ENCODE measurements around the gene ATF6B.
A peak's percentile ranks its signal among the peaks of the same experiment; 100 is the strongest.

The ATF6B gene

GRCh38 chr6:32131439-32131948 is 3.4 kb upstream of the ATF6B start:
- no peak for DNase-seq (ENCODE audit: low spot score)

DNA sequence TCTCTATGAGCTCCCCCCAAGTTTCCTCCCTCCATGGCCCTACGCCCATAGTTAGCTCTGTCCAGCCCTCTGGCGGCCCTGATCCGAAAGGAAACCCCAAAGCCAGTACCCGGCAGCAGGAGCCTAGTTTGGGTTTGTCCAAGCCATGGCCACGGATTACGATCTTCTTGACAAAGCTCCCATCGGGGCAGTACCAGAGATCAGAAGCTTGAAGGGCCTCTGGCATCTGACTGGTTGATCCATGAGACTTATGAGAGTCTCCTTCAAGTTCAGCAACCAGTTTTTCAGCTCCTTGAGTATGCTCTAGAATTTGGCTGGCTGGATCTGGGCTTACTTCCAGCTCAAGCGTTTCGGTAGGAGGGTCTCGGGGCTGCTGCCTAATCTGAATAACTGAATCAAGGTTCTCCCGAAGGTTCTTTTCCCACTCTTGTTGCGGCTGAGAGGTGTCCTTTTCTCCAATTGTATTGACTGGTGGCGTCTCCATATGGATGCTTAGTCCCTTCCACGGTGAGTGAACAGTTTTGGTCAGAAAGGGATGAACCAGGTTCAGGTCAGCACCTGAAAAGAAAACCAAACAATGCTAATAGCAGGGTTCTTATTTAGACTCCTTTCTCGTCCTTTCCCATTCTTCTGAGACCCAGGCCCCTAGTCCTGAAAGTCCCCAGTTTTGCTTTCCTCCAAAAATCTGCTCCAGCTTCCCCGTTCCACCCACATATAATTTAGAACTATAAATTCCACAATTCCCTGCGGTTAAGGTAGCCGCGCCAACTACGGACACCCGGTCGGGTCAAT is 1.4 kb upstream of the ATF6B start:
- no peak for DNase-seq (ENCODE audit: low spot score)

GRCh38 chr6:32128751-32129296 is 778 bp upstream of the ATF6B start:
- DNase-seq (ENCODE audit: low spot score): no peak

DNA sequence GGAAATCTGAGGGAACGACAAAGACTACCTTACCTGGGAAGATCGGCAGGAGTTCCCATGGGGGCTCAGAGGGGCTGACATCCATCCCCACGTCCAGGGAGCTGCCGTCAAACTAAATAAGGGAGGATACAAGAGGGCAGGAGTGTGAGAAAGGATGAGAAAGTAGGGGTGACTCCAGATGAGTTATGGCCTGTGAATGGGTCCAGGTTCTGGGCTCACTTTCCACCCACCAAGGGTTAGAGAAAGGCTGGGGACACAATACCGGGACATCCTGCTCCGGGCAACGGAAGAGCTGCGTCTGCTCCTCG is 683 bp downstream of the ATF6B start:
- no peak for DNase-seq (ENCODE audit: low spot score)

DNA sequence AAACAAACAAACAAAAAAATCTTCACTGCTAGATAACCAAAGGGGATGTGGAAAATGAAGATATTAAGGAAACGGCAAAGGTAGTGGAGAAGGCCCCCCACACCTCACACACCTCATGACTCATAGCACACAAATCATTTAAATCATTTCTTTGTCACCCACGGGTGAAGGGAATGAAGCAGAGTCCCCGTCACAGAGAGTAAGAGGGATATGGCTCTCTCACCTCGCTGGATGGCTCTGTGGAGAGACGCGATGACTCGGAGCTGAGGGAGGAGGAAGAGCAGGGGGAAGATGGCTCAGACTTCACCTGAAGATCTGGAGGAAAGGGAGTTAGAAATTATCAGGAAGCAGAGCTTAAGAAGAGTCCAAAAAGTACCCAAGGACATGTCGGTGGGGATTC is 1.2 kb downstream of the ATF6B start:
- DNase-seq (ENCODE audit: low spot score): no peak

GRCh38 chr6:32123681-32124080 is 4.4 kb downstream of the ATF6B start:
- peak; percentile 56 for DNase-seq (ENCODE audit: low spot score)

DNA sequence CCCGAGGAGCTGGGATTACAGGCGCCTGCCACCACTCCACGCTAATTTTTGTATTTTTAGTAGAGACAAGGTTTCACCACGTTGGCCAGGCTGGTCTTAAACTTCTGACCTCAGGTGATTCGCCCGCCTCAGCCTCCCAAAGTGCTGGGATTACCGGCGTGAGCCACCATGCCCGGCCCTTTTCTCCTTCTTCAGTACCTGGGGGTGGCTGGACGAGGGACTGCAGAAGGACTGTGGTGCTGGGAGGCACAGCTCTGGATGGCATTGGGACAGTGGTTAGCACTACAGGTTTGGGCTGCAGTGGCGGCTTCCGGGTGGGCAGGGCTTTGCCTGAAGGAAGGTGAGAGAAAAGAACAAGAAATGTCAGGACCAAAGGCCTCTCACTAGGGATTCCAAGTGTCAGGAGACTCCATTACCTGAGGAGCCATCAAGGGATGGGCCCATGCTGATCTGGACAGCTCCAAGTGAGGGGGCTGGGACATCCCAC is 7.4 kb downstream of the ATF6B start:
- no peak for DNase-seq (ENCODE audit: low spot score)

DNA sequence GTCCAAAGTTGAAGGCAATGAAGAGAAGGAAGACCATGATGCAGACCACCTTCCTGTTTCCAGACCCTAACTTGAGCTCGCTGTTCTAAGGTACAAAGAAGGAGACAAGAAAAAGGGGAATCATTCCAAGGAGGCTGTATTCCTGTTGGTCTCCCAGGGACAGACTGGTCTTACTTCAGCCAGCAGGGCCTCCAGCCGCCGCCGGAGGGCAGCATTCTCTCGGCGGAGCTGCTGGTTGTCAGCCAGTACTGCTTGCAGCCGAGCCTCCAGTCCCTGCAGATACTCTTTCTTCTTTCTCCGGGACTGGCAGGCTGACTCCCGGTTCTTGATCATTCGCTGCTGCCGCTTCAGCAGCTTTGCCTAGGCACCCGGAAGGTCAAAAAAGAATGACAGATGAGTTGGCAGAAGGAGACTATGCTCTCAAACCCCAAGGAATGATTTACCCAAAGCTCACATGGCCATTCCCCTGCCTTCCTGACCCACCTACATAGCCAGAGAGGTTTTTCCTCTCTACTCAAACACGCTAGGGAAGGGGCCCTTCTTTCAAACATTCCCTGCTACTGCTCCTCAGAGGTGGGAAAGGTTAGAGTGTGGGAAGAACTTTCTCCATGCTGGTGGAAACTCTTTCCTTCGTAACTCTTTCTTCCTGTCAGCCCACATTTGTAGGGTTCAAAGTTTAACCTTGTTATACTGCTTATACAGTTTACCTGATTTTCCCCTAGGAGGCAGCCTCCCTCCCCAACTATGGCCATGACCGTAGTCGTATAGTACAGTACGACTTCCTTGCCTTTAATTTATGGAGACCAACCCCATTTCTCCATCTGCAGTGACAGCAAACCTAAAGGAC is 9.0 kb downstream of the ATF6B start:
- DNase-seq (ENCODE audit: low spot score): peak; percentile 92

DNA sequence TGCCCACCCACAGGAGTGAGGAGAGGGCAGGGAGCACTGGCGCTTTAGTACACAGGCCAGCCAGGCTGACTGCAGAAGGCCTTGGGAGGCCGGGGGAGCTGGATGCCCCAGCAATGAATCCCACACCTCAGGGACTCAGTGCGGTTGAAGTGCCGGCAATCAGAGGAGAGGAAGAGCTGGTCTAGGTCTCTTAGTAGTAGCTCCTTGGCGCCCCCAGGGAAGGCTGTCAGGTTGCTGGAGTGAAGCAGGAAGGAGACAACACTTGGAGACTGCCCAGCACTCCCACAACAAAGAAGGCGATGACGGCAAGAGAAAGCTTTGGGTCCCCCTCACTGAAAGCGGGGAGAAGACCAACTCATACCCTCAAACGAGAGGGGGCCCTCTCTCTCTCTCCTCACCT is 10.6 kb downstream of the ATF6B start:
- DNase-seq (ENCODE audit: low spot score): no peak

DNA sequence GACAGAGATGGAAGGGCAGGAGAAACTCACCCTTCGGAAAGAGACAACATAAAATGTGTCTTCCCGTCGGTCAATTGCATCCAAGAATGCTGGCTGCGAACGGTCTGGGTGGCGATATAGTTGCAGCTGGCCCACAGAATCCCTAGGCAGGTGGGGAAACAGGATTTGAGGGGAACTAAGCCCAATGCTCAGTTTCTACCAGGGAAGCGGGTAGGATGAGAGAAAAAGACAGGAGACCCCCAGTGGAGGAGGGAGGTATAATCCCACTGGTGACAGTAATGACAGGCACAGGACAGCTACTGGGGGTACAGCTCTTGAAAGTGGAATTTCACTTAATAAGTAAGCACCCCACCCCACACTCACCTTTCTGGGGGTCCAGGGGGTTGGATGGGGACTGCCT is 11.4 kb downstream of the ATF6B start:
- DNase-seq (ENCODE audit: low spot score): no peak

- DNase-seq (ENCODE audit: low spot score): no peak
These were observed 12.4 kb downstream of the ATF6B start for GRCh38 chr6:32115623-32116022.

DNA sequence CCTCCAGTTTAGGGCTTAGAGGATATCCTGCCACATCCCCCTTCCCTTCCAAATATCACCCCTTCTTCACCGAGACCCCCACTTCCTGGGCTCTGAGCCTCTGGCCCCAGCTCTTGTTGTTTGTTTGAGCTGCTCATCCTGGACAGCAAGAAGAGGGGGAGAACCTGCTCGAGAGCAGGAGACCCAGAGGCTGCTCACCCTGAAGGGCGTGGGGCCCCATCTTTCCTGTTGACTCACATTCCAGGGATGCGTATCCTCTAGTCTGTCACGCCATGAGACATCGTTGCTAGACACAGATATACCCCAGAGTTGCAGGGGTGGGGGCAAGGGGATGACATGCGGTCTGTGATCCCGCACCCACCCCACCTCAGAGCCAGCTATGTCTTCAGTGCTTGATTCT is 13.2 kb downstream of the ATF6B start:
- DNase-seq (ENCODE audit: low spot score): no peak

GRCh38 chr6:32113386-32114352 is 14.4 kb downstream of the ATF6B start:
- DNase-seq (ENCODE audit: low spot score): peak; percentile 60

GRCh38 chr6:32112431-32112980 is 15.5 kb downstream of the ATF6B start:
- DNase-seq (ENCODE audit: low spot score): no peak

- DNase-seq (ENCODE audit: low spot score): no peak
These were observed 16.5 kb downstream of the ATF6B start for GRCh38 chr6:32111424-32112066.

- no peak for DNase-seq (ENCODE audit: low spot score)
These were observed 17.4 kb downstream of the ATF6B start for GRCh38 chr6:32110632-32111031.

DNA sequence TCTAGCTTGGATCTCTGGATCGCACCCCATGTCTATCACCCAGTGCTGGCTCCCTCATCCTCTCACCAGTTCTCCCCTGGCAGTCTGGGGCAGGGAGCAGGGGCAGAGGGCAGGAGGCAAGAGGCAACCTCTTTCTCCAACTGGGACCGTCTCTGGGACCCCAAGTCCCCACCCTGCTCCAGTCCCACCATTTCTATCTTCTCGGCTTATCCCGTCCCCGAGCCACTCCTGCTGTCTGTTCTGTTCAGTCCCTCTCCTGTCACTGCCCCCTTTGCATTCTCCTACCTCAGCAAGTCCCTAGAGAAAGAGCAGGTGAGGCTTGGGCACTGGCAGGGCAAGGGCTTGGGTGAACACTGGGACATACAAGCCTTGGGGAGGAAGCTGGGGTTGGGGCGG is 18.3 kb downstream of the ATF6B start:
- DNase-seq (ENCODE audit: low spot score): no peak

GRCh38 chr6:32109114-32109764 is 18.8 kb downstream of the ATF6B start, which contains the start of gene TNXB:
TNXB (minus strand) TSS chr6:32109338; CDS start chr6:32098198, 11,140 bp downstream.
- DNase-seq (ENCODE audit: low spot score): no peak

DNA sequence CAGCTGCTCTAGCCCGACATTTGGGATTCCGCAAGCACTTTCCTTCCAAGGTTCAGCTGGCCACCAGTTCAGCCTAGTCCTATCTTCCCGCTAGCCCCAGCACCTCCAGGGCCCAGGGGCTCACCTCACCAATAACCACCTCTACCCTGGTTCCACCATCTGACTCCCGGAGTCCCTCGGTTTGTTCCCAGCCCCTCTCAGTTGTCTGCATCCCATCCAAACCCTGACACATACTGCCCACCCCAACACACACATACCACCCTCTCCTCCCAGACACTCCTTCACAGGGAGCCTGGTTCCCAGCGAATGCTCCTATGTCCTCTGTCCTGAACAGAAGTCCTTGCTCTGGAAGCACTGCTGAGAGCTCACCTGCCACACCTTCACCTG is 19.3 kb downstream of the ATF6B start:
- no peak for DNase-seq (ENCODE audit: low spot score)

GRCh38 chr6:32108094-32108627 is 19.9 kb downstream of the ATF6B start:
- no peak for DNase-seq (ENCODE audit: low spot score)

All from cerebellar cortex (tissue), 1 donor.